Medulla oblongata (tissue), 1 donor: ENCODE data around the gene GOPC.
"Not testable (repeated sequence)": the region's sequence is repeated elsewhere in the genome, so short reads cannot be mapped to it uniquely, and the experiment has no call there.

Experiments used
- DNase-seq: peaks from one replicate; pipeline ENCODE4 v3.0.0-alpha.2; 2015; ENCODE audit errors: extremely low spot score

Gene GOPC

GRCh38 chr6:117602151-117602898 lies at the start of gene GOPC:
GOPC (minus strand) TSS chr6:117602511; CDS start chr6:117602288, 223 bp downstream.
- DNase-seq = peak; percentile 99

GRCh38 chr6:117651984-117652383 lies 49.7 kb upstream of the GOPC start:
- DNase-seq = not testable (repeated sequence)

GRCh38 chr6:117642976-117643375 lies 40.7 kb upstream of the GOPC start:
- no peak for DNase-seq

- DNase-seq = no peak
These were observed 35.5 kb upstream of the GOPC start for GRCh38 chr6:117637770-117638169.

- no peak for DNase-seq
These were observed 26.9 kb upstream of the GOPC start for GRCh38 chr6:117629119-117629660.

DNA sequence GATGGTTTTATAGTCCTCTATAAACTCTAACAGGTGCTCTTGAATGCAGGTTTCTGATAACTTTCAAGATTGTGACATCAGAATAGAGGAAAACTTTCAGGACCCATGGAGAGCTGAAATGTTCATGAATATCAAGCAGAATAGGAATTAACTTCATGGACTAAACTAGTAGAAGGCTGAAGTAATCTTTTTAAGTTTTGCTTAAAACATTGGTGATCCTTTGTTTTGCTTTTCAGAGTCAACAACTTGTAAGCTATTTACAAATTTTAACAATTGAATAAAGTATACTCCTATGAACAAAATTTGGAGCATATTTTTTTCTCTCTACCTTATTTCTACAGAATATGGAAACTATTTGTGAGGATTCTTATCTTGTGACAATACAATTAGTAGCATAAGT lies 25.2 kb upstream of the GOPC start:
- no peak for DNase-seq

DNA sequence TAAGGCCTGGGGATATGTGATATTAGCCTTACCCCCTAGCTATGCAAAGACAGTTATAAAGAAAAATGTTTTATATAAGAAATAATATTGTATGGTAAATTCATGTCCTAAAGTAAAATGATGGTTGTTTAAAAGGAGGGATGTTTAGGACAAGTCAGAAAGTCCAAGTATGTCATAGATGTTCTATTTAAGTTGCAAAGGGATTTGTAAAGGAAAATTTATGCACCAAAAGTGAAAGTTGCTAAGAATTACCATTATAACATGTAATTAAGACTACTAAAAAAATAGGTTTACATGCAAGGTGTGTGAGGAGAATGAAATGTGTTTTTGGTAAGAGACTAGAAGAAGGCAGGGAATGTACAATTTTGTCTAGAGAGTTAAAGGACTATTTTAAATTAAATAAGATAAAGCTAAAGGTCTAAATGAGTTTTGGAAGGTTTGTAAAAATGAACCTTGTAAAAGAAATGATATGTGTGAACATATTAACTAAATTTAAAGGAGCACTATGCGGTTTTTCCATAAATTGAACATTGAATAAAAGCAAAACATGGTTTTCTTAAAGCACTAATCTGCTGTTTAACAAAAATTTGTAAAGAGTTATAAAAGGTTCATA lies 22.7 kb upstream of the GOPC start:
- no peak for DNase-seq

DNA sequence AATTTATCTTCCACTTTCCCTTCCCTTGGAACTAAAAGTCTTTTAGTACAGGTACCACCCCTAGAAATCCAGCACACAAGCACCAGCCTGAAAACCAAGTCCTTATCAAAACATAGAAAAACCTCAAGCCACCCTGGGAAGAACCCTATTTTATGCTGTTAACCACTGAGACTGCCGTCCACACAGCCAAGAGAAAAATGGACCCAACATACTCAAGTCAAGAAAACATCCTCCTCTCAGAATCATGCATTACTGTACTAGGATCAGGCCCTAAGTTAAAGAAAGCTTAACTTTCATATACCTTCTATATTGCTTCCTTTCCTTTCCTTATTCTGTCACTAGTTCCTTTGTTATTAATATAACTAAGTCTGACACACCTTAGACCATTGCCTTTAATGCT lies 16.9 kb upstream of the GOPC start:
- no peak for DNase-seq

DNA sequence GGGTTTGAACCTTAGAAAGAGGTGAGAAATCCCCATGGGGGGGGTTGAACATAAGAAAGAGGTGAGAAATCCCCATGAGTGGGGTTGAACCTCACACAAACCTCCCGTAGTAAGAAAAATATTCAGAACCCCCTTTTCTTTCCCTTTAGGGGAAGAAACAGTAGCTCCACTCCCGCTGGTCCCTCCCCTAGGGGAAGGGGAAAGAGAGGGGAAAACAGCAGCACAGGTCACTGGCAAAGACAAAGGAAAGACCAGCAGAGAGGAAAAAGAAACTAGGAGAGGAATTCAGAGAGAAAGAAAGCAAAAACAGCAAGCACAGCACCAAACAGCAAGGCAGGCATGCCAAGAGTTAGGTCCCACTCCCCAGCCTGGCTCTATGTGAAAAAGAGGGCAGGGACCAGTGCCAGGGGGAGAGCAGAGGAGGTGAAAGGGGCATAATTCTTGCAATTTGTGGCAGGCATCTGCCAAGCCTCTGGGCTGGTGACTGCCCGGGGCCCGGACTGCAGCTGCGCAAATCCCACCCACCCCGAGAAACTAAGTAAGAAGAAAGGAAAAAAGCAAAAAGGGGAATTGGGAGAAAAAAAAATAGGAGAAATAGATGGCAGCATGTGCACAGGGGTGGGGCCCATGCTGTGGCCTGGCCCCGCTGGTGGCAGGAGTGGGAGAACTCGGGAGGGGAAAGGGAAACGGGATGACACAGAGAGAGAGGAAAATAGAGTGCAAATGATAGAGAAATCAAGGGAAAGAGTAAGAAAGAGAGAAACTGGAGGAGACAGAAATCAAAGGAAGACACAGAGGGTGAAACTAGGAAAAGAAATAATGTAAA lies 15.1 kb upstream of the GOPC start:
- DNase-seq = no peak

- no peak for DNase-seq
These were observed 14.3 kb upstream of the GOPC start for GRCh38 chr6:117616391-117617209.

GRCh38 chr6:117615750-117616390 lies 13.6 kb upstream of the GOPC start:
- no peak for DNase-seq

- DNase-seq = no peak
These were observed 11.7 kb upstream of the GOPC start for GRCh38 chr6:117613920-117614560.

DNA sequence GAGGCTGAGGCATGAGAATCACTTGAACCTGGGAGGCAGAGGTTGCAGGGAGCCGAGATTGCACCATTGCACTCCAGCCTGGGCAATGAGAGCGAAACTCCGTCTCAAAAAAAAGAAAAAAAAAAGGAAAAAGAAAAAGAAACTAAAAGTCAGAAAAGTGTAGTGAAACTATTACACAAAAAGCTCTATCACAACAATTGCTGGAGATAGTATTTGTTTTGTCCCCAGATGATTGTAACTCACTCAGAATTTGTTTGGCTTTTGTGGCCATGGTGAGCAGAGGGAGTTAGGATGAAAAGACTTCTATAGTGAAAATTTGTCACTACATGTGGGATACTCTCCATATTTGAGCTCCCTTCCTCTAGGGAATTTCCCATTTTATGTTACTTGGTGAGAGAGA lies 5.2 kb upstream of the GOPC start:
- no peak for DNase-seq

- peak; percentile 85 for DNase-seq
These were observed 3.0 kb upstream of the GOPC start for GRCh38 chr6:117605169-117605826.

GRCh38 chr6:117603821-117604220 lies 1.5 kb upstream of the GOPC start:
- no peak for DNase-seq

GRCh38 chr6:117602899-117603588 lies 733 bp upstream of the GOPC start:
- no peak for DNase-seq

- peak; percentile 26 for DNase-seq
These were observed 530 bp downstream of the GOPC start for GRCh38 chr6:117601811-117602150.

DNA sequence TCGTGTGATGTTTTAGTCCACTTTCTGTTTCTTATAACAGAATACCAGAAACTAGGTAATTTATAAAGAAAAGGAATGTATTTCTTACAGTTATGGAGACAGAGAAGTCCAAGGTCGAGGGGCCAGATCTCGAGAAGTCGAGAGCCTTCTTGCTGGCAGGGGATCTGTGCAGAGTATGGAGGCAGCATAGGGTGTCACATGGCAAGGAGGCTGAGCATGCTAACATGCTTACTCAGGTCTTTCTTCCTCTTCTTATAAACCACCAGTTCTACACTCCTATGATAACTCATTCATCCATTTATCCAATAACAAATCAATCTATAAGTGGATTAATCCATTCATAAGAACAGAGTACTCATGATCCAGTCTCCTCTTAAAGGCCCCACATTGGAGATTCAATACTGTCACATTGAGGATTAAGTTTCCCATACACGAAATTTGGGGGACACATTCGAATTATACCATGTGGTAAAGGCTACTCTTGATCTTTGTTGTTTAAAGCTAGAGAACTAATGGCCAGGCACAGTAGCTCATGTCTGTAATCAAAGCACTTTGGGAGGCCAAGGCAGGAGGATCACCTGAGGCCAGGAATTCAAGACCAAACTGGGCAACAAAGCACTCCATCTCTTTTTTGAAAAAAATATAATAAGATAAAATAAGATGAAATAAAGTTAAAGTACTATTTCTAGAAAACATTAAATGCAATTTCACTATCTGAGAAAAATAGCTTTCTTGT lies 2.1 kb downstream of the GOPC start:
- no peak for DNase-seq

DNA sequence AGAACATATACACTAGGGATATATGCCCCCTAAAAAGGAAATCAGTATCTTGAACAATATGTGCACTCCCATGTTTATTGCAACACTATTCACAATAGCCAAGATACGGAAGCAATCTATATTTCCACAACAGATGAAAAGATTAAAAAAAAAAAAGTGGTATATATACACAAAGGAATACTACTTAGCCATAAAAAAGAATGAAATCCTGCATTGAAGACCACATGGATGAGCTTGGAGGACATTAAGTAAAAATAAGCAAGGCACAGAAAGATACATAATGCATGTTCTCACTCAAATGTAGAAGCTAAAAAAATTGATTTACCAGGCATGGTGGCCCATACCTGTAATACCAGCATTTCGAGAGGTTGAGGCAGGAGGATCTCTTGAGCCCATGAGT lies 4.6 kb downstream of the GOPC start:
- no peak for DNase-seq
